Upper lobe of left lung (tissue), 4 donors: ENCODE data around the gene CEBPA.

ENCODE experiments used
- CTCF ChIP-seq, 6 experiments: fragments of 450-650 bp in 4 of 6; fragments of 200-600 bp in 2 of 6; sonication (generic) in 2 of 6; IDR thresholded peaks; one replicate each; pipeline ENCODE4 v1.5.1; 2016 to 2019; ENCODE audit warnings: antibody characterized with exemption in 6 of 6
- EP300 ChIP-seq, 4 donors: sonication (generic); formaldehyde crosslinking; IDR thresholded peaks; one replicate each; pipeline ENCODE4 v1.5.1; 2017; ENCODE audit warnings: antibody characterized with exemption in 4 of 4, control low read depth in 2 of 4
- POLR2A ChIP-seq, 4 donors: fragments of 450-650 bp; IDR thresholded peaks; one replicate each; pipeline ENCODE4 v1.5.1; 2016 to 2017; ENCODE audit warnings: antibody characterized with exemption in 4 of 4, mild to moderate bottlenecking in 2 of 4
- POLR2AphosphoS5 ChIP-seq, 2 donors: sonication (generic); formaldehyde crosslinking; IDR thresholded peaks; one replicate each; pipeline ENCODE4 v1.5.1; 2017; ENCODE audit warnings: antibody characterized with exemption in 2 of 2

DNA sequence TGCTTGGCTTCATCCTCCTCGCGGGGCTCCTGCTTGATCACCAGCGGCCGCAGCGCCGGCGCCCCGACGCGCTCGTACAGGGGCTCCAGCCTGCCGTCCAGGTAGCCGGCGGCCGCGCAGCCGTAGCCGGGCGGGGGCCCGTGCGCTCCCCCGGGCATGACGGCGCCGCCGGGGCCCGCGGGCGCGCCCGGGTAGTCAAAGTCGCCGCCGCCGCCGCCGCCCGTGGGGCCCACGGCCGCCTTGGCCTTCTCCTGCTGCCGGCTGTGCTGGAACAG lies 497 bp downstream of the CEBPA start:
- TF ChIP-seq CTCF (IDR thresholded peaks at IDR 0.05), result no peak
- no peak for TF ChIP-seq POLR2A (IDR thresholded peaks at IDR 0.05)
- no peak for TF ChIP-seq POLR2AphosphoS5 (IDR thresholded peaks at IDR 0.05)
- TF ChIP-seq EP300 (IDR thresholded peaks at IDR 0.05), result no peak
